Measurements from ENCODE around the gene ADD3.
"Not testable (repeated sequence)": the region's sequence is repeated elsewhere in the genome, so short reads cannot be mapped to it uniquely, and the experiment has no call there.

Gene ADD3

DNA sequence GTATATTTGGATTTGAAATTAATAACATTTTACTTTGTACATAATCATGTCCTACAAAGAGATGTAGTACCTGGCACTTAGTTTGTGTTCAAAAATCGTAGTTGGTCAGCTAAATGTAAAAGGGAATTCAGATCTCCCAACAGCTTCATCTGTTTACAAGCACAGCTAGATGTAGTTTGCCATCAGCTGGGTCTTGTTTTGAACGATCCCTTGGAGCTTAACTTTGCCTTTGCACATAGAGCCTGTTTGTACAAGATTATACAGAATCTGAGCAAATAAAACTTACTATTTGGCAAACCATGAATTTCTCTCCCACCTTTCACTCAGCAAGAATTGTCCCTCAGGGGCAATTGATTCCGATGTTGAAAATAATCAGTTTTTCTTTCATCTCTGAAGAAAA, 36.1 kb upstream of the ADD3 start:
- ATAC-seq (replicated peaks) (no peak), DNase-seq (no peak)
- peaks cover 0 to 4% of the 10 kb centered on the region in 2 donors for H3K27me3 Mint-ChIP-seq
- H3K27ac Mint-ChIP-seq, result no peak overlapping the region
- no peak overlapping the region for H3K4me3 Mint-ChIP-seq
- no peaks in the 10 kb centered on the region for H3K36me3 Mint-ChIP-seq
- no peaks in the 10 kb centered on the region for H3K9me3 Mint-ChIP-seq
- no peaks in the 10 kb centered on the region for H3K4me1 Mint-ChIP-seq

DNA sequence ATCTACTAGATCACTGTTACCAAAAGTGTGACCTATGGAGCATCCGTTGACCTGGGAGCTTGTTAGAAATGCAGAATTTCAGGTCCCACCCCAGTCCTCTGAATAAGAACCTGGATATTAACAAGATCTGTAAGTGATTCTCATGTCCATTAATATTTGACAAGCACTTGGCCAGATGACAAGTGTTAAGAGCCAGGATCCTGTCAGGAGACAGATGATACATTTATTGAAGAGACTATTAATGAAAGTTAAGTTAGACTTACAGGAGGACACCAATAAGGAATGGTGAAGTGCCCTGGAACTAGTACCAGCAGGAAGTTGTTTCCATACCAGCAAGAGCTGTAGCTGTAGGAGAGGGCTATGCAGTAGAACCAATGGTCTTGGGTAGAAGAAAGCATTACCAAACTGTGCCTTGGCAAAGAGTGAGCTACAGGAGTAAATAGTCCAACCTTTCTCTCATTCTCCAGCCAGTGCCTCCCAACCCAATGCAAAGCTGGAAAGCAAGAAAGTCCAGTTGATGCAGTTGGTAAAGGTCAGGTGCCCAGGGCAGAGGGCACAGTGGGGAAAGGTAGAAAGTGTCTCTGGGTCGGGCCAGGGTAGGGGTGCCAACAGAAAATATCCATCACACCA, 35.3 kb upstream of the ADD3 start:
- Mint-ChIP-seq H3K27me3 (peaks cover 0 to 4% of the 10 kb centered on the region in 2 donors), H3K4me3 (no peak overlapping the region), H3K36me3 (no peaks in the 10 kb centered on the region), H3K4me1 (no peaks in the 10 kb centered on the region), H3K27ac (no peak overlapping the region), H3K9me3 (no peaks in the 10 kb centered on the region)
- DNase-seq (no peak), ATAC-seq (replicated peaks) (no peak)

- Mint-ChIP-seq H3K4me3 (no peak overlapping the region), H3K36me3 (no peaks in the 10 kb centered on the region), H3K27me3 (peaks cover 0 to 4% of the 10 kb centered on the region in 2 donors), H3K9me3 (no peaks in the 10 kb centered on the region), H3K4me1 (no peaks in the 10 kb centered on the region), H3K27ac (no peak overlapping the region)
- DNase-seq (no peak), ATAC-seq (replicated peaks) (no peak)
These were observed 34.4 kb upstream of the ADD3 start for GRCh38 chr10:109973326-109973829.

- Mint-ChIP-seq H3K4me3 (no peak overlapping the region), H3K27ac (no peak overlapping the region), H3K27me3 (peaks cover 0 to 4% of the 10 kb centered on the region in 2 donors), H3K36me3 (no peaks in the 10 kb centered on the region), H3K4me1 (no peaks in the 10 kb centered on the region), H3K9me3 (no peaks in the 10 kb centered on the region)
- DNase-seq (no peak), ATAC-seq (replicated peaks) (no peak)
These were observed 33.1 kb upstream of the ADD3 start for GRCh38 chr10:109974504-109975191.

DNA sequence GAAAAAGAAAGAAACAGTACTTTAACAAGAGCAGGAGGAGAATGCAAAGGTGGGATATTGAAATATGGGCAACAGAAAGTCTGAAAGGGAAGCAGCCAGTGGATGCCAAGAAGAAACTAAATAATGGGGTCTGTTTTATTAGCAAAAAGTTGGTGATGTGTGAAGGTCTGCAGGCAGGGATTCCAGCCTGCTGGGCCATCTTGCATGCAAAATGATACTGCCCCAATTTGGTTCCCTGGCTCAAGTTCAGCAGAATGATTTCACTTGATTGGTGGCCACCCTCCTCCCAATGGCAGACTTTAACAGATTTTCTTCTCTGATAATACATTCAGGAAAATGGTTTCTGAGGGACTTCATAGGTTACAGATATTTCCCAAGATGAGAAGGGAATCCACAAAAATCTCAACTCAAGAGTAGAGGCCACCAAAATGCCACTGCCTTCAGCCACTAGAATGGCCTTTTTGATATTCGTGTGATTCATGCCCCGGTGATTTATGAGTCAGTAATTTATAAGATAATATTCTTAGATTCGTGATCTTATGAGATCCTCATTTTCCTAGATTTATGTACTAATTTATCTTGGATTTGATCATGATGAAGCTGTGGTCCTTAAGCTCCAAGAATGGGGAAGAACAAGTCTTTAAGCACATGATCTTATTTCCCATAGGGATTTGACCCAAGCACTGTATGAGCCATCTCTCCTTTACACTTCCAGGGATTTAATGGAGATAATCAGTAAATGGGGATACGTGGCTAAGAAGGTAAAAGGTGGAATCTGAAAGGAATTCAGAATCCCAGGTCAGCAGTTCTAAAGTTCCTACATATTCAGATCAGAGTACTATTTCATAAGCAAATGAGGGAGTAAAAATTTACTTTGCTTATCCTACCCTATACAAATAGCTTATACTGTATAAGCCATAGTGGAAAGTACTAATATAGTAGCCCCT, 32.3 kb upstream of the ADD3 start:
- Mint-ChIP-seq H3K4me1 (no peaks in the 10 kb centered on the region), H3K4me3 (no peak overlapping the region), H3K27me3 (peaks cover 0 to 4% of the 10 kb centered on the region in 2 donors), H3K36me3 (no peaks in the 10 kb centered on the region), H3K27ac (no peak overlapping the region), H3K9me3 (no peaks in the 10 kb centered on the region)
- ATAC-seq (replicated peaks), result no peak
- DNase-seq, result no peak

DNA sequence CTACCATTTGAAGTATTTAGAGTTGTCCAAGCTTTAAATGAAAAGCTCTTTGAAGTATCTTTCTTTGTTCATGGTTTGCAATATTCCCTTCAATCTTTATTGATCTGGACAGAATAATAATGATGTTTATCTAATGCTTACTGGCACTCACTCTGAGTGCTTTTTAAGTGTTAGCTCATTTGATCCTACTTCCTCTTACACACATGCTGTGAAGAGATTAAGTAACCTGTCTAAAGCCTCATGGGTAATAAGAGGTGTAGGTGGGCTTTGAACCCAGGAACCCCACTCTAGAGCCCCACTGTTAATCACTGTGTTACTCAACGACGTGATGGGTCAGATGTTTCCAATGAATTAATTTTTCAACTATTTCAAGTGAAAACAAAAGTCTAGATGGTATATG, 31.1 kb upstream of the ADD3 start:
- DNase-seq (no peak), ATAC-seq (replicated peaks) (no peak)
- no peak overlapping the region for H3K4me3 Mint-ChIP-seq
- H3K9me3 Mint-ChIP-seq, result no peaks in the 10 kb centered on the region
- no peak overlapping the region for H3K27ac Mint-ChIP-seq
- peaks cover 0 to 3% of the 10 kb centered on the region in 2 donors for H3K27me3 Mint-ChIP-seq
- no peaks in the 10 kb centered on the region for H3K4me1 Mint-ChIP-seq
- H3K36me3 Mint-ChIP-seq, result no peaks in the 10 kb centered on the region

DNA sequence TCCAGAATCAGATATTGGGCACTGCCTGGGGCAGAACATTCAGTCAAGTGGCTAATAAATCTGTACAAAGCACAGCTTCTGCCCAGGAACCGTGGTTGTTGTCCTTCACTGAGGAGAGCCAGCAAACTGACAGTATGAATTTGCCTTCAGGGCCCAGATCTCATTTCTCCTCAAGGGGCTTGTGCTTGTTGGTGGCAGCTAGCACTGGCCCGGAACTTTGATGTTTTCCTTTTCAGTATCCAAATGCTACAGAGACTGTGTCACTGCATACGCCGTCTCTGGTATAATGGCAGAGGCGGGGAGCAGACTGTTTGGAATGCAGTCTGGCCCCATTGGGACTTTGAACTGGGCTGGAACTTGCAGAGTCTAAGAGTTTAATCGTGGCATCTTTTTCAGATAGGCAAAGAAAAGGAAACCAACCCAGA, 30.4 kb upstream of the ADD3 start:
- Mint-ChIP-seq H3K4me3 (no peak overlapping the region), H3K27me3 (no peaks in the 10 kb centered on the region), H3K4me1 (no peaks in the 10 kb centered on the region), H3K27ac (no peak overlapping the region), H3K36me3 (no peaks in the 10 kb centered on the region), H3K9me3 (no peaks in the 10 kb centered on the region)
- ATAC-seq (replicated peaks) (no peak), DNase-seq (no peak)

DNA sequence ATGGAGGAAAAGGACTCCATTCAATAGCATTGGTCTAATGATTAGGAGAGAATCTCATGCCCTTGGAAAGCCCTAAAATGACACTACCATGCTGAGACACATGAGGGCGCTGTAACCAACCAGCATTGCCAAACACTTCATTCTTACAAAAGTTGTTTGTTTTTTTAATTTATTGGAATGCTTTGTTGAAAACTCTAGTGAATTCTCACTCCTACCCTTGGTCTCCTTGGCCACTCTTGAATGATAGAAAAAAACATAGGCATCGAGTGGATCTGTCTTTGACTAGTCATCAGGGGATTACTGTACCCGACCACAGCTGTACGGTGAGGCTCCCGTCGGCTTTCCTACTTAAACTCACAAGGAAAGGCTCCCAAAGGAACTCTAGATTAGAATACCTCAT, 29.3 kb upstream of the ADD3 start:
- Mint-ChIP-seq H3K4me3 (no peak overlapping the region), H3K9me3 (no peaks in the 10 kb centered on the region), H3K4me1 (no peaks in the 10 kb centered on the region), H3K36me3 (no peaks in the 10 kb centered on the region), H3K27me3 (no peaks in the 10 kb centered on the region), H3K27ac (no peak overlapping the region)
- ATAC-seq (replicated peaks) (peak; percentile 48 to 51), DNase-seq (peak; percentile 14)

DNA sequence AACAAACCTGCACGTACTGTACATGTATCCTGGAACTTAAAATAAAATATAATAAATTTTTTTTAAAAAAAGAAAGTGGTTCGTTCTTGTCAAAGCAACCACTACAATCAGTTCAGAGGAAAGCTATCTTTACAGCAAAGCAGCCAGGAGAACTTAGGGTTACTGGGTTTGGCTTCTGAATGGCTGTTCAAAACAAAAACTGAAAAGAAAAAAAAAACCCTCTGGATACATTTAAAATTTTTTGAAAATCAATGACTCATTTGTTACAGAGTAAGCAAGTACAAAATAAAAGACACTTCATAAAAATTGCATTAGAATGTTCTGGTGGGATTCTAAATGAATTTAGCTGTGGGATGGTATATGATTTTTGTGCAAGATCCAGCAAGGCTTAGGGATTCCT, 28.6 kb upstream of the ADD3 start:
- Mint-ChIP-seq H3K4me1 (peaks cover 0 to 6% of the 10 kb centered on the region in 2 donors), H3K4me3 (no peak overlapping the region), H3K36me3 (no peaks in the 10 kb centered on the region), H3K9me3 (no peaks in the 10 kb centered on the region), H3K27me3 (no peaks in the 10 kb centered on the region), H3K27ac (no peak overlapping the region)
- ATAC-seq (replicated peaks) (no peak), DNase-seq (no peak)

DNA sequence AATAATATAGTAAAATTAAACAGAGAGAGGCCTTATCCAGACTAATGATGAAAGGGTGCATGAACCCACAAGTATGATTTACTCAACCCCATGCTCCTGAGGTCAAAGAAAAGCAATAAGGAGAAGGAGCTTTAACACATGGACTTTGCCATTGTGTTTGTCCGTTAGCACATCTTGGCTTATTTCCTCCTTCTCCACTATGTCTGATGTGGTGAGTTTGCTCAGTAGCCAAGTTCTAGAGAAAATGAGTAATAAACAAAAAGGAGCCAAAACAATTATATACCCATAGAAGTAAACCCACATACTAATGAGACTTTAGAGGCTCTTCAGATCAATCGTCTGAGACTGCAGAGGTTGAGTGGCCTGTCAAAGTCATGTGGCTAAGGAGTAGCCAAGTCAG, 26.1 kb upstream of the ADD3 start:
- Mint-ChIP-seq H3K27ac (no peak overlapping the region), H3K4me1 (peaks cover 0 to 6% of the 10 kb centered on the region in 2 donors), H3K36me3 (peaks cover 5 to 9% of the 10 kb centered on the region in 2 donors), H3K9me3 (peaks cover 0 to 8% of the 10 kb centered on the region in 2 donors), H3K4me3 (no peak overlapping the region), H3K27me3 (no peaks in the 10 kb centered on the region)
- DNase-seq (no peak), ATAC-seq (replicated peaks) (no peak)

DNA sequence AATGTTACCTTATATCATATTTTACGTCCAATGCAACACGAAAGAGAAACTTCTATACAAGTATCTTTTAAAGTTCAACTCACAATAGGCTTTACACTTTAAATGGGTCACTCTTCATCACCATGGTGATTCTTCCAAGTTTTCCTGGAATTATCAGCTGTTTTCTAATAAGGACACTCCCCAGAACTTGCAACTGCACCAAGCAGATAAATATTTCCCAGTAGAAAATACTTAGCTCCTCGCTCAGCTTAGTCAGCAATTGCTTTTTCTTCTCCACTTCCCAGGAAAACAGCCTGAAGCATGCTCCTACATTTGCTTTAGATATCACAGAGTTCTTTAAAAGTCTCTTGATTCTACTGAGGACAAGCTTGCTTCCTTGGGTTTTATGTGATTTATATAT, 25.7 kb upstream of the ADD3 start:
- Mint-ChIP-seq H3K4me1 (peaks cover 0 to 6% of the 10 kb centered on the region in 2 donors), H3K27ac (no peak overlapping the region), H3K9me3 (peaks cover 0 to 8% of the 10 kb centered on the region in 2 donors), H3K27me3 (no peaks in the 10 kb centered on the region), H3K4me3 (no peak overlapping the region), H3K36me3 (peaks cover 5 to 9% of the 10 kb centered on the region in 2 donors)
- DNase-seq, result no peak
- ATAC-seq (replicated peaks), result no peak

DNA sequence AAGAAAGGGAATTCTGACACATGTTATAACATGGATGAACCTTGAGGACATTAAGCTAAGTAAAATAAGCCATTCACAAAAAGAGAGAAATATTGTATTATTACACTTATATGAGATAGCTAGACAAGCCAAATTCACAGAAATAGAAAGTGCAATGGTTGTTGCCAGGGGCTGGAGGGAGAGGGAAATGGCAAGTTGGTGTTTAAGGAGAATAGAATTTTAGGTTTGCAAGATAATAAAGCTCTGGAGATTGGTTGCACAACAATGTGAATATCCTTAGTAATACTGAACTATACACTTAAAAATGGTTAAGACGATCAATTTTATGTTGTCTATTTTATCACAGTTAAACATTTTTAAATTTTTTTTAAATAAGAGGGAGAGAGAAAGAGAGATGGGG, 25.0 kb upstream of the ADD3 start:
- peaks cover 8 to 9% of the 10 kb centered on the region in 2 donors for H3K36me3 Mint-ChIP-seq
- H3K27me3 Mint-ChIP-seq, result no peaks in the 10 kb centered on the region
- H3K27ac Mint-ChIP-seq, result no peak overlapping the region
- H3K4me3 Mint-ChIP-seq, result no peak overlapping the region
- no peak for ATAC-seq (replicated peaks)
- H3K4me1 Mint-ChIP-seq, result peaks cover 0 to 6% of the 10 kb centered on the region in 2 donors
- peaks cover 4 to 10% of the 10 kb centered on the region in 2 donors for H3K9me3 Mint-ChIP-seq
- no peak for DNase-seq

GRCh38 chr10:109984013-109984412, 23.8 kb upstream of the ADD3 start:
- peaks cover 11 to 18% of the 10 kb centered on the region in 2 donors for H3K9me3 Mint-ChIP-seq
- no peak for ATAC-seq (replicated peaks)

GRCh38 chr10:109985768-109986167, 22.0 kb upstream of the ADD3 start:
- DNase-seq; H3K4me1 Mint-ChIP-seq; ATAC-seq (replicated peaks); H3K27ac Mint-ChIP-seq; H3K27me3 Mint-ChIP-seq; H3K4me3 Mint-ChIP-seq: not testable (repeated sequence)
- peaks cover 11 to 18% of the 10 kb centered on the region in 2 donors for H3K9me3 Mint-ChIP-seq
- peaks cover 14 to 15% of the 10 kb centered on the region in 2 donors for H3K36me3 Mint-ChIP-seq

More at GRCh38 chr10:109984013-109984412, 23.8 kb upstream of the ADD3 start:
- peaks cover 2 to 6% of the 10 kb centered on the region in 2 donors for H3K4me1 Mint-ChIP-seq
- H3K36me3 Mint-ChIP-seq, result peaks cover 12 to 15% of the 10 kb centered on the region in 2 donors
- no peaks in the 10 kb centered on the region for H3K27me3 Mint-ChIP-seq
- no peak overlapping the region for H3K4me3 Mint-ChIP-seq
- DNase-seq, result no peak
- no peak overlapping the region for H3K27ac Mint-ChIP-seq

Measured in stimulated activated naive B cell treated with anti-CD40 and anti-IgM and Interleukin-4, amounts not matched to agents 10 μg/mL and 1 μg/mL and 100 μg/mL, for 72 hours (primary cell).